ENCODE measurements around the gene NEGR1. TPM values are rescaled to one million over a fixed set of nuclear protein-coding genes. Genes with fewer than 3 reads are reported as not detected.
"Not testable (repeated sequence)": the region's sequence is repeated elsewhere in the genome, so short reads cannot be mapped to it uniquely, and the experiment has no call there.

The NEGR1 gene
- total RNA-seq, 4 donors from 2014 or later: 4.1 to 12.4 (median 10.2) TPM

GRCh38 chr1:71899881-71900280 is 382.5 kb downstream of the NEGR1 start:
- Histone ChIP-seq H3K4me3 (replicated peaks in 1 of 3) (no peak overlapping the region), H3K9me3 (no peaks in the 10 kb centered on the region), H3K4me1 (peaks cover 4 to 13% of the 10 kb centered on the region in 2 donors), H3K27me3 (no peaks in the 10 kb centered on the region), H3K27ac (no peak overlapping the region), H3K36me3 (no peaks in the 10 kb centered on the region)
- 26 to 39% methylated on average over 2 of the region's 2 CpGs for WGBS, 2 donors
- no peak for TF ChIP-seq CTCF (IDR thresholded peaks at IDR 0.05)
- intact Hi-C loops (cut with DNase I): no loop called here
- DNase-seq: no peak

GRCh38 chr1:71888166-71888565 is 394.2 kb downstream of the NEGR1 start:
- H3K4me1 ChIP-seq; intact Hi-C loops (cut with DNase I); DNase-seq: not testable (repeated sequence)

GRCh38 chr1:71885171-71885570 is 397.2 kb downstream of the NEGR1 start:
- H3K9me3 ChIP-seq: no peaks in the 10 kb centered on the region
- no peaks in the 10 kb centered on the region for H3K27me3 ChIP-seq
- 92 to 93% methylated on average over 2 of the region's 2 CpGs for WGBS, 2 donors
- intact Hi-C loops (cut with DNase I): no loop called here
- DNase-seq: no peak
- no peaks in the 10 kb centered on the region for H3K4me1 ChIP-seq
- no peak overlapping the region for H3K4me3 ChIP-seq (replicated peaks in 1 of 3)
- TF ChIP-seq CTCF (IDR thresholded peaks at IDR 0.05): no peak
- TF ChIP-seq POLR2A (IDR thresholded peaks at IDR 0.05): no peak
- H3K27ac ChIP-seq: no peak overlapping the region
- H3K36me3 ChIP-seq: no peaks in the 10 kb centered on the region

More at GRCh38 chr1:71888166-71888565, 394.2 kb downstream of the NEGR1 start:
- not testable (repeated sequence) for H3K36me3 ChIP-seq; H3K4me3 ChIP-seq (replicated peaks in 1 of 3); H3K9me3 ChIP-seq; H3K27ac ChIP-seq; H3K27me3 ChIP-seq
- 94 to 96% methylated on average over 23 of the region's 23 CpGs for WGBS, 2 donors

- Histone ChIP-seq H3K4me3 (replicated peaks in 1 of 3) (no peak overlapping the region), H3K27me3 (no peaks in the 10 kb centered on the region), H3K36me3 (no peaks in the 10 kb centered on the region), H3K4me1 (no peaks in the 10 kb centered on the region), H3K9me3 (no peaks in the 10 kb centered on the region), H3K27ac (no peak overlapping the region)
- WGBS, 2 donors: 75 to 76% methylated on average over 2 of the region's 2 CpGs
- DNase-seq: no peak
- no peak for TF ChIP-seq CTCF (IDR thresholded peaks at IDR 0.05)
- no peak for TF ChIP-seq POLR2A (IDR thresholded peaks at IDR 0.05)
- intact Hi-C loops (cut with DNase I): no loop called here
Measured at GRCh38 chr1:71882637-71883036, 399.7 kb downstream of the NEGR1 start.

GRCh38 chr1:71882226-71882625 is 400.1 kb downstream of the NEGR1 start:
- TF ChIP-seq POLR2A (IDR thresholded peaks at IDR 0.05) (no peak), CTCF (IDR thresholded peaks at IDR 0.05) (no peak)
- no peak for DNase-seq
- Histone ChIP-seq H3K4me1 (no peaks in the 10 kb centered on the region), H3K36me3 (no peaks in the 10 kb centered on the region), H3K4me3 (replicated peaks in 1 of 3) (no peak overlapping the region), H3K9me3 (no peaks in the 10 kb centered on the region), H3K27me3 (no peaks in the 10 kb centered on the region), H3K27ac (no peak overlapping the region)
- WGBS, 2 donors: 64 to 66% methylated on average over 3 of the region's 3 CpGs
- intact Hi-C loops (cut with DNase I): no loop called here

- H3K4me1 ChIP-seq: no peaks in the 10 kb centered on the region
- no peaks in the 10 kb centered on the region for H3K9me3 ChIP-seq
- no peak overlapping the region for H3K4me3 ChIP-seq (replicated peaks in 1 of 3)
- H3K27ac ChIP-seq: no peak overlapping the region
- intact Hi-C loops (cut with DNase I): no loop called here
- DNase-seq: no peak
- H3K36me3 ChIP-seq: no peaks in the 10 kb centered on the region
- TF ChIP-seq CTCF (IDR thresholded peaks at IDR 0.05): no peak
- no peak for TF ChIP-seq POLR2A (IDR thresholded peaks at IDR 0.05)
- no peaks in the 10 kb centered on the region for H3K27me3 ChIP-seq
Measured at GRCh38 chr1:71881611-71882010, 400.7 kb downstream of the NEGR1 start.

Data from thyroid gland (tissue), 4 donors.